ENCODE measurements around the gene ANKRD49. TPM values are rescaled to one million over a fixed set of nuclear protein-coding genes. Genes with fewer than 3 reads are reported as not detected.

ANKRD49 gene
- total RNA-seq, 6 experiments from 2014 or later: 4.4 to 6.6 (median 5.1) TPM

GRCh38 chr11:94449437-94449836, 44.3 kb upstream of the ANKRD49 start:
- no peaks in the 10 kb centered on the region for H3K27me3 ChIP-seq
- no peak overlapping the region for H3K27ac ChIP-seq
- peaks cover 0 to 8% (median 2%) of the 10 kb centered on the region in 4 donors for H3K4me1 ChIP-seq
- WGBS (ENCODE audit: insufficient coverage, low coverage, low lambda C conversion rate, missing lambda C conversion rate): 12% methylated on average over 2 of the region's 2 CpGs
- DNase-seq (no peak), ATAC-seq (peak; percentile 79 to 98 (median 85))
- intact Hi-C loops (cut with DNase I): no loop called here
- no peak for TF ChIP-seq POLR2A (IDR thresholded peaks at IDR 0.05)
- TF ChIP-seq, protein P1, sequence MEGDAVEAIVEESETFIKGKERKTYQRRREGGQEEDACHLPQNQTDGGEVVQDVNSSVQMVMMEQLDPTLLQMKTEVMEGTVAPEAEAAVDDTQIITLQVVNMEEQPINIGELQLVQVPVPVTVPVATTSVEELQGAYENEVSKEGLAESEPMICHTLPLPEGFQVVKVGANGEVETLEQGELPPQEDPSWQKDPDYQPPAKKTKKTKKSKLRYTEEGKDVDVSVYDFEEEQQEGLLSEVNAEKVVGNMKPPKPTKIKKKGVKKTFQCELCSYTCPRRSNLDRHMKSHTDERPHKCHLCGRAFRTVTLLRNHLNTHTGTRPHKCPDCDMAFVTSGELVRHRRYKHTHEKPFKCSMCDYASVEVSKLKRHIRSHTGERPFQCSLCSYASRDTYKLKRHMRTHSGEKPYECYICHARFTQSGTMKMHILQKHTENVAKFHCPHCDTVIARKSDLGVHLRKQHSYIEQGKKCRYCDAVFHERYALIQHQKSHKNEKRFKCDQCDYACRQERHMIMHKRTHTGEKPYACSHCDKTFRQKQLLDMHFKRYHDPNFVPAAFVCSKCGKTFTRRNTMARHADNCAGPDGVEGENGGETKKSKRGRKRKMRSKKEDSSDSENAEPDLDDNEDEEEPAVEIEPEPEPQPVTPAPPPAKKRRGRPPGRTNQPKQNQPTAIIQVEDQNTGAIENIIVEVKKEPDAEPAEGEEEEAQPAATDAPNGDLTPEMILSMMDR (IDR thresholded peaks at IDR 0.05): no peak
- no peak overlapping the region for H3K4me3 ChIP-seq
- H3K9me3 ChIP-seq: no peaks in the 10 kb centered on the region
- H3K36me3 ChIP-seq: peaks cover 0 to 4% (median 0%) of the 10 kb centered on the region in 4 donors

DNA sequence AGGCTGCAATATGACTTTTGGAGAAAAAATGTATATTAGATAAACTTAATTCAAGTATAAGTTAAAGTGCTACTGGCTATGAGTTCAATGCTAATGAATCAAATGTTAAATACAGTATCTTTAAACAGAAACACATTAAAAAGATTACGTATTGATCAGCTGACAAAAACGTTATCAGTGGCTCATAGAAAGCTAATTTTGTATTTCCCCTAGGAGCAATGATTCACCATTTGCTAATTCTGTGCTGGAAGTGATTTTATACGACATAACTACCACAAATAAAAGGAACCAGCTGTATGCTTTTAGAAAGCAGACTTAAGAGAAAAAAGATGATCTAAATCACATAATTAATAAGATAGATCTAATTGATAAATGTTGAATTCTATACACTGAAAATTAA, 43.7 kb upstream of the ANKRD49 start:
- no peak for TF ChIP-seq POLR2A (IDR thresholded peaks at IDR 0.05)
- TF ChIP-seq, protein P1 (IDR thresholded peaks at IDR 0.05): no peak
- ATAC-seq: peak in 1 of 4 donors; percentile 9

DNA sequence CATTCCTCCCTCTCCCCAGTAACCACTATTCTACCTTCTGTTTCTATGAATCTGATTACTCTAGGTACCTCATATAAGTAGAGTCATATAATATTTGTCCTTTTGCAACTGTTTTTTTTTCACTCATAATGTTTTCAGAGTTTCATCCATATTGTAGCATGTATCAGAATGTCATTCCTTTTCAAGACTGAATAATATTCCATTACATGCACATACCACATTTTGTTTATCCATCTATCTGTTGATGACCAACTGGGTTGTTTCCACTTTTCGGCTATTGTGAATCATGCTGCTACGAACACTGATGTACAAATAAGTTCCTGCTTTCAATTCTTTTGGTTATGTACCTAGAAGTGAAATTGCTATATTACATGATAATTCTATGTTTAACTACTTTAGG, 40.8 kb upstream of the ANKRD49 start:
- 92% methylated on average over 2 of the region's 2 CpGs for WGBS (ENCODE audit: insufficient coverage, low coverage, low lambda C conversion rate, missing lambda C conversion rate)
- H3K4me1 ChIP-seq: peaks cover 0 to 8% (median 2%) of the 10 kb centered on the region in 4 donors
- no peaks in the 10 kb centered on the region for H3K27me3 ChIP-seq
- H3K36me3 ChIP-seq: peaks cover 0 to 2% (median 0%) of the 10 kb centered on the region in 4 donors
- ATAC-seq (no peak), DNase-seq (no peak)
- TF ChIP-seq, protein P1 (IDR thresholded peaks at IDR 0.05): no peak
- no peak for TF ChIP-seq POLR2A (IDR thresholded peaks at IDR 0.05)
- intact Hi-C loops (cut with DNase I): no loop called here
- H3K27ac ChIP-seq: no peak overlapping the region
- no peaks in the 10 kb centered on the region for H3K9me3 ChIP-seq
- H3K4me3 ChIP-seq: no peak overlapping the region

More for the DNA sequence above, 43.7 kb upstream of the ANKRD49 start:
- Histone ChIP-seq H3K36me3 (peaks cover 0 to 4% (median 0%) of the 10 kb centered on the region in 4 donors), H3K4me3 (no peak overlapping the region), H3K9me3 (no peaks in the 10 kb centered on the region), H3K27me3 (no peaks in the 10 kb centered on the region), H3K4me1 (peaks cover 0 to 8% (median 2%) of the 10 kb centered on the region in 4 donors), H3K27ac (no peak overlapping the region)
- DNase-seq: no peak
- 74% methylated on average over 3 of the region's 3 CpGs for WGBS (ENCODE audit: insufficient coverage, low coverage, low lambda C conversion rate, missing lambda C conversion rate)
- intact Hi-C loops (cut with DNase I): no loop called here

- intact Hi-C loops (cut with DNase I): no loop called here
- no peak for TF ChIP-seq POLR2A (IDR thresholded peaks at IDR 0.05)
- TF ChIP-seq, protein P1 (IDR thresholded peaks at IDR 0.05): no peak
These were observed 39.5 kb upstream of the ANKRD49 start for GRCh38 chr11:94454301-94454700.

More at GRCh38 chr11:94454301-94454700, 39.5 kb upstream of the ANKRD49 start:
- peaks cover 0 to 6% (median 2%) of the 10 kb centered on the region in 4 donors for H3K4me1 ChIP-seq
- peaks cover 0 to 2% (median 0%) of the 10 kb centered on the region in 4 donors for H3K36me3 ChIP-seq
- no peak for ATAC-seq
- DNase-seq: no peak
- H3K27me3 ChIP-seq: no peaks in the 10 kb centered on the region
- no peak overlapping the region for H3K27ac ChIP-seq
- H3K9me3 ChIP-seq: no peaks in the 10 kb centered on the region
- H3K4me3 ChIP-seq: no peak overlapping the region
- WGBS (ENCODE audit: insufficient coverage, low coverage, low lambda C conversion rate, missing lambda C conversion rate): 100% methylated on average over 2 of the region's 2 CpGs
